Smooth muscle cell (in vitro differentiated cells): Measurements from ENCODE around the gene UNC119B. TPM values are rescaled to one million over a fixed set of nuclear protein-coding genes. Genes with fewer than 3 reads are reported as not detected.
A peak's percentile ranks its signal among the peaks of the same experiment; 100 is the strongest.

Experiments
- DNase-seq: peaks from one replicate; lab custom pipeline; 2025; ENCODE audit not compliant: unreplicated experiment; lab: John Stamatoyannopoulos, UW
- H2AFZ ChIP-seq: fragments of 200-600 bp; sonication (generic); 2 replicates; pipeline ENCODE4 v1.6.0; 2016; ENCODE audit warnings: antibody characterized with exemption, low read depth, mild to moderate bottlenecking
- H3F3A ChIP-seq: fragments of 200-600 bp; sonication (generic); 2 replicates; pipeline ENCODE4 v1.6.0; 2017; ENCODE audit warnings: antibody characterized with exemption, low read depth
- H3K27ac ChIP-seq: fragments of 200-600 bp; sonication (generic); 2 replicates; pipeline ENCODE4 v1.5.1; 2016; ENCODE audit warnings: low read depth, mild to moderate bottlenecking
- H3K27me3 ChIP-seq: fragments of 200-600 bp; sonication (generic); 2 replicates; pipeline ENCODE4 v1.6.1; 2016; ENCODE audit warnings: low read depth, mild to moderate bottlenecking
- H3K36me3 ChIP-seq: fragments of 200-600 bp; sonication (generic); 2 replicates; pipeline ENCODE4 v1.5.1; 2016; ENCODE audit warnings: low read depth
- H3K4me1 ChIP-seq: fragments of 200-600 bp; sonication (generic); 2 replicates; pipeline ENCODE4 v1.5.1; 2016; ENCODE audit warnings: low read depth
- H3K4me2 ChIP-seq: fragments of 200-600 bp; sonication (generic); 2 replicates; pipeline ENCODE4 v1.6.0; 2016; ENCODE audit warnings: mild to moderate bottlenecking
- H3K4me3 ChIP-seq: fragments of 200-600 bp; sonication (generic); 2 replicates; pipeline ENCODE4 v1.5.1; 2016; ENCODE audit warnings: mild to moderate bottlenecking
- H3K79me2 ChIP-seq: fragments of 200-600 bp; sonication (generic); 2 replicates; pipeline ENCODE4 v1.6.0; 2016; ENCODE audit warnings: low read depth, mild to moderate bottlenecking
- H3K9ac ChIP-seq: fragments of 200-600 bp; sonication (generic); 2 replicates; pipeline ENCODE4 v1.6.0; 2016; ENCODE audit warnings: low read depth
- H3K9me3 ChIP-seq: fragments of 200-600 bp; sonication (generic); replicated peaks from 2 replicates; pipeline ENCODE4 v1.5.1; 2016; ENCODE audit warnings: low read depth
- H4K20me1 ChIP-seq: fragments of 200-600 bp; sonication (generic); 2 replicates; pipeline ENCODE4 v1.6.0; 2016; ENCODE audit warnings: low read depth
- CTCF ChIP-seq: fragments of 200-600 bp; sonication (generic); IDR thresholded peaks from 2 replicates; pipeline ENCODE4 v1.5.1; 2017; ENCODE audit warnings: borderline replicate concordance, mild to moderate bottlenecking, antibody characterized with exemption; ENCODE audit not compliant: insufficient read depth, poor library complexity, severe bottlenecking
- WGBS: methylation state at CpG from one replicate; pipeline ENCODE4 v1.1.7; 2016; ENCODE audit warnings: low lambda C conversion rate; 5-methylcytosine and 5-hydroxymethylcytosine counted together
- polyA plus RNA-seq: library from polyadenylated mRNA; unstranded; fragments of >200 nt; fragmentation: Nextera tagmentation; extraction: Ambion mirVana; gene quantifications from 2 replicates; pipeline ENCODE4 v1.2.1, GENCODE V29; 2016
- total RNA-seq: library from RNA; depleted of rRNA; stranded (reverse); fragments of >200 nt; gene quantifications from 2 replicates; pipeline ENCODE4 v1.2.3, GENCODE V29; 2014

Gene UNC119B
- total and polyA plus RNA-seq, 2 experiments from 2014 or later, result 9.8 to 18.9 TPM

GRCh38 chr12:120722784-120723183, 12.5 kb downstream of the UNC119B start:
- TF ChIP-seq CTCF, result no peak
- H3K9ac ChIP-seq, result no peak overlapping the region
- no peaks in the 10 kb centered on the region for H3K27me3 ChIP-seq
- H3K4me2 ChIP-seq, result no peak overlapping the region
- H3K4me1 ChIP-seq, result peaks cover 7% of the 10 kb centered on the region
- 92% methylated on average over 2 of the region's 2 CpGs for WGBS
- H3K27ac ChIP-seq, result no peak overlapping the region
- no peaks in the 10 kb centered on the region for H3K9me3 ChIP-seq
- H4K20me1 ChIP-seq, result peaks cover 20% of the 10 kb centered on the region
- H3F3A ChIP-seq, result no peaks in the 10 kb centered on the region
- H3K4me3 ChIP-seq, result no peak overlapping the region
- H3K79me2 ChIP-seq, result no peaks in the 10 kb centered on the region
- H2AFZ ChIP-seq, result no peak overlapping the region
- DNase-seq, result no peak
- peaks cover 6% of the 10 kb centered on the region for H3K36me3 ChIP-seq

- H3K9ac ChIP-seq, result no peak overlapping the region
- H3K4me1 ChIP-seq, result peaks cover 7% of the 10 kb centered on the region
- 87% methylated on average over 5 of the region's 5 CpGs for WGBS
- no peaks in the 10 kb centered on the region for H3K9me3 ChIP-seq
- H3K4me3 ChIP-seq, result peak overlapping the region; percentile 63
- DNase-seq, result no peak
- no peak overlapping the region for H3K27ac ChIP-seq
- no peaks in the 10 kb centered on the region for H3K79me2 ChIP-seq
- no peaks in the 10 kb centered on the region for H3F3A ChIP-seq
- peaks cover 20% of the 10 kb centered on the region for H4K20me1 ChIP-seq
- peak overlapping the region; percentile 90 for H3K4me2 ChIP-seq
- H3K36me3 ChIP-seq, result peaks cover 2% of the 10 kb centered on the region
- no peak overlapping the region for H2AFZ ChIP-seq
- no peak for TF ChIP-seq CTCF
- H3K27me3 ChIP-seq, result no peaks in the 10 kb centered on the region
Observed at GRCh38 chr12:120724720-120725119, 14.5 kb downstream of the UNC119B start.

- 24% methylated on average over 14 of the region's 14 CpGs for WGBS
- H3K27ac ChIP-seq, result no peak overlapping the region
- TF ChIP-seq CTCF, result no peak
Observed at GRCh38 chr12:120725151-120725658, 14.9 kb downstream of the UNC119B start.

More at GRCh38 chr12:120725151-120725658, 14.9 kb downstream of the UNC119B start:
- Histone ChIP-seq H4K20me1 (peaks cover 20% of the 10 kb centered on the region), H3K4me3 (peak overlapping the region; percentile 63), H3K4me2 (peak overlapping the region; percentile 90), H3K4me1 (peaks cover 7% of the 10 kb centered on the region), H3K36me3 (peaks cover 2% of the 10 kb centered on the region), H3K9ac (peak overlapping the region; percentile 61), H3K27me3 (no peaks in the 10 kb centered on the region), H3F3A (no peaks in the 10 kb centered on the region), H3K79me2 (no peaks in the 10 kb centered on the region), H3K9me3 (no peaks in the 10 kb centered on the region), H2AFZ (peak overlapping the region; percentile 69)
- DNase-seq, result no peak
